ENCODE results near the gene PDE10A. TPM values are rescaled to one million over a fixed set of nuclear protein-coding genes. Genes with fewer than 3 reads are reported as not detected.

The PDE10A gene
- total and polyA plus RNA-seq, 9 of the 15 experiments (the other 6 are each of a cell fraction or from before 2014, with no cell fraction given): 0.04 TPM; not detected in 8

- no peak for FAIRE-seq
- no peaks in the 10 kb centered on the region for H3K9me1 ChIP-seq (ENCODE audit: control insufficient read depth, insufficient read depth, low read length)
- in situ Hi-C loops (cut with MboI) (no loop called here), intact Hi-C loops (cut with micrococcal nuclease) (no loop called here)
- BruUV-seq (replicated peaks): no TSS peak
- H3K27me3 ChIP-seq (ENCODE audit: control insufficient read depth in 2 of 2, insufficient read depth in 2 of 2, low read length in 2 of 2): no peaks in the 10 kb centered on the region
- peaks cover 3% of the 10 kb centered on the region for H3K9me3 ChIP-seq (replicated peaks; ENCODE audit: control insufficient read depth, insufficient read depth, low read depth, low read length)
- no peak for DNase-seq (ENCODE audit: extremely low read depth in 1 of 4, low spot score in 3 of 4)
- CTCF ChIA-PET (ENCODE audit: low intra/inter-chr PET ratio): no interaction called here
- H3K27ac ChIP-seq (ENCODE audit: extremely low read depth, low read depth, low read length): no peak overlapping the region
- no peak overlapping the region for H3K4me2 ChIP-seq (ENCODE audit: insufficient read depth, low read length)
- no peak for ATAC-seq
- H2AFZ ChIP-seq (ENCODE audit: low read depth, low read length): no peak overlapping the region
- POLR2A ChIA-PET: interaction anchor here (1.0 kb wide), 1 partner anchor 11 kb away, joined by 3 read pairs; no protein-coding TSS in a partner anchor
- H3K9ac ChIP-seq (ENCODE audit: insufficient read depth in 1 of 2, low read depth in 2 of 2, low read length in 2 of 2): no peak overlapping the region
- H3K79me2 ChIP-seq (ENCODE audit: control insufficient read depth, insufficient read depth, low read length): no peaks in the 10 kb centered on the region
- 0% methylated on average over 3 of the region's 3 CpGs for WGBS (ENCODE audit: insufficient coverage, low coverage, missing lambda C conversion rate)
- H4K20me1 ChIP-seq (replicated peaks; ENCODE audit: control insufficient read depth, insufficient read depth, low read length): no peaks in the 10 kb centered on the region
- no peaks in the 10 kb centered on the region for H3K36me3 ChIP-seq (ENCODE audit: control insufficient read depth, insufficient read depth, low read length)
- no peaks in the 10 kb centered on the region for H3K4me1 ChIP-seq (replicated peaks in 1 of 2; ENCODE audit: control insufficient read depth in 2 of 2, insufficient read depth in 2 of 2, low read length in 2 of 2)
- H3K4me3 ChIP-seq: no peak overlapping the region
- no peak for TF ChIP-seq NR4A1 (CRISPR knock-in tag; IDR thresholded peaks at IDR 0.05)
- TF ChIP-seq NR4A1 (tag; IDR thresholded peaks at IDR 0.05): no peak
- TF ChIP-seq TAF1 (IDR thresholded peaks at IDR 0.05; ENCODE audit: control insufficient read depth, extremely low read depth, insufficient read depth, low read length, severe bottlenecking): no peak
- no peak for TF ChIP-seq PHF8 (IDR thresholded peaks at IDR 0.05; ENCODE audit: borderline replicate concordance, low read length)
- TF ChIP-seq EP400 (IDR thresholded peaks at IDR 0.05): no peak
- TF ChIP-seq DEAF1 (CRISPR knock-in tag; IDR thresholded peaks at IDR 0.05): no peak
- no peak for TF ChIP-seq ZNF449 (CRISPR knock-in tag; IDR thresholded peaks at IDR 0.05)
- no peak for TF ChIP-seq ZNF23 (CRISPR knock-in tag; IDR thresholded peaks at IDR 0.05)
- no peak for TF ChIP-seq THRAP3 (IDR thresholded peaks at IDR 0.05; ENCODE audit: borderline replicate concordance)
- TF ChIP-seq STAT6 (CRISPR knock-in tag; IDR thresholded peaks at IDR 0.05): no peak
- TF ChIP-seq ZFP30 (CRISPR knock-in tag; IDR thresholded peaks at IDR 0.05; ENCODE audit: borderline replicate concordance): no peak
- no peak for TF ChIP-seq CBFA2T2 (conservative IDR thresholded peaks at IDR 0.05)
- no peak for TF ChIP-seq ZNF778 (CRISPR knock-in tag; IDR thresholded peaks at IDR 0.05)
- no peak for TF ChIP-seq HSF4 (CRISPR knock-in tag; IDR thresholded peaks at IDR 0.05; ENCODE audit: borderline replicate concordance)
- TF ChIP-seq ILF3 (IDR thresholded peaks at IDR 0.05; ENCODE audit: borderline replicate concordance): no peak
- no peak for TF ChIP-seq KLF16 (IDR thresholded peaks at IDR 0.05)
Observed at GRCh38 chr6:165580136-165580535, 82.9 kb downstream of the PDE10A start.
